ENCODE measurements around the gene INTS11. TPM values are rescaled to one million over a fixed set of nuclear protein-coding genes. Genes with fewer than 3 reads are reported as not detected.

The INTS11 gene
- total and polyA plus RNA-seq, 2 of the 13 experiments (the other 11 are each of a cell fraction or from before 2014, with no cell fraction given): 52.8 to 94.8 TPM

DNA sequence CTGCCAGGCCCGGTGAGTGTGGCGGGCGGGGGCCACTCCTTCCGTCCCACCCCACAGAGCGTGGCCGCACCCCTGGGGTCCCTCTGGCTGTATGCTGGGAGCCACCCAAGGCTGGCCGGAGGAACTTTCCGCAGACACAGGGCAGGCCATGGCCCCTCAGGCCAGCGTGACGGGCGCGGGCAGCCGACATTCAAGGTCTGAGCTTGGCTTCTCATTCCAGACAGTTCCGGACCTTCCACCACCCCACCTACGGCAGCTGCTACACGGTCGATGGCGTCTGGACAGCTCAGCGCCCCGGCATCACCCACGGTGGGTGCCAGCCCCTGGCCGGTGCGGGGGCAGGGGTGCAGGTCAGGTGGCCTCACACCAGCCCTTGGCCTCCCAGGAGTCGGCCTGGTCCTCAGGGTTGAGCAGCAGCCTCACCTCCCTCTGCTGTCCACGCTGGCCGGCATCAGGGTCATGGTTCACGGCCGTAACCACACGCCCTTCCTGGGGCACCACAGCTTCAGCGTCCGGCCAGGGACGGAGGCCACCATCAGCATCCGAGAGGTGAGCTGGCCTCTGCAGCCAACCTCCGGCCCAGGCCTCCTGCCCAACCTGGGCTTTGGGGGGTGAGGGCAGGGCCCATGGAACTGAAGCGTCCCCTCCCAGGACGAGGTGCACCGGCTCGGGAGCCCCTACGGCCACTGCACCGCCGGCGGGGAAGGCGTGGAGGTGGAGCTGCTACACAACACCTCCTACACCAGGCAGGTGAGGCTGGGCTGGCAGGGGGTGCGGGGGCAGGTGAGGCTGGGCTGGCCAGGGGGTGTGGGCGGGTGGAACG lies 37.0 kb downstream of the INTS11 start (continued):
- TF ChIP-seq, protein P1, sequence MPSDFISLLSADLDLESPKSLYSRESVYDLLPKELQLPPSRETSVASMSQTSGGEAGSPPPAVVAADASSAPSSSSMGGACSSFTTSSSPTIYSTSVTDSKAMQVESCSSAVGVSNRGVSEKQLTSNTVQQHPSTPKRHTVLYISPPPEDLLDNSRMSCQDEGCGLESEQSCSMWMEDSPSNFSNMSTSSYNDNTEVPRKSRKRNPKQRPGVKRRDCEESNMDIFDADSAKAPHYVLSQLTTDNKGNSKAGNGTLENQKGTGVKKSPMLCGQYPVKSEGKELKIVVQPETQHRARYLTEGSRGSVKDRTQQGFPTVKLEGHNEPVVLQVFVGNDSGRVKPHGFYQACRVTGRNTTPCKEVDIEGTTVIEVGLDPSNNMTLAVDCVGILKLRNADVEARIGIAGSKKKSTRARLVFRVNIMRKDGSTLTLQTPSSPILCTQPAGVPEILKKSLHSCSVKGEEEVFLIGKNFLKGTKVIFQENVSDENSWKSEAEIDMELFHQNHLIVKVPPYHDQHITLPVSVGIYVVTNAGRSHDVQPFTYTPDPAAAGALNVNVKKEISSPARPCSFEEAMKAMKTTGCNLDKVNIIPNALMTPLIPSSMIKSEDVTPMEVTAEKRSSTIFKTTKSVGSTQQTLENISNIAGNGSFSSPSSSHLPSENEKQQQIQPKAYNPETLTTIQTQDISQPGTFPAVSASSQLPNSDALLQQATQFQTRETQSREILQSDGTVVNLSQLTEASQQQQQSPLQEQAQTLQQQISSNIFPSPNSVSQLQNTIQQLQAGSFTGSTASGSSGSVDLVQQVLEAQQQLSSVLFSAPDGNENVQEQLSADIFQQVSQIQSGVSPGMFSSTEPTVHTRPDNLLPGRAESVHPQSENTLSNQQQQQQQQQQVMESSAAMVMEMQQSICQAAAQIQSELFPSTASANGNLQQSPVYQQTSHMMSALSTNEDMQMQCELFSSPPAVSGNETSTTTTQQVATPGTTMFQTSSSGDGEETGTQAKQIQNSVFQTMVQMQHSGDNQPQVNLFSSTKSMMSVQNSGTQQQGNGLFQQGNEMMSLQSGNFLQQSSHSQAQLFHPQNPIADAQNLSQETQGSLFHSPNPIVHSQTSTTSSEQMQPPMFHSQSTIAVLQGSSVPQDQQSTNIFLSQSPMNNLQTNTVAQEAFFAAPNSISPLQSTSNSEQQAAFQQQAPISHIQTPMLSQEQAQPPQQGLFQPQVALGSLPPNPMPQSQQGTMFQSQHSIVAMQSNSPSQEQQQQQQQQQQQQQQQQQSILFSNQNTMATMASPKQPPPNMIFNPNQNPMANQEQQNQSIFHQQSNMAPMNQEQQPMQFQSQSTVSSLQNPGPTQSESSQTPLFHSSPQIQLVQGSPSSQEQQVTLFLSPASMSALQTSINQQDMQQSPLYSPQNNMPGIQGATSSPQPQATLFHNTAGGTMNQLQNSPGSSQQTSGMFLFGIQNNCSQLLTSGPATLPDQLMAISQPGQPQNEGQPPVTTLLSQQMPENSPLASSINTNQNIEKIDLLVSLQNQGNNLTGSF (CRISPR knock-in tag; IDR thresholded peaks at IDR 0.05): no peak
- TF ChIP-seq, protein P2, sequence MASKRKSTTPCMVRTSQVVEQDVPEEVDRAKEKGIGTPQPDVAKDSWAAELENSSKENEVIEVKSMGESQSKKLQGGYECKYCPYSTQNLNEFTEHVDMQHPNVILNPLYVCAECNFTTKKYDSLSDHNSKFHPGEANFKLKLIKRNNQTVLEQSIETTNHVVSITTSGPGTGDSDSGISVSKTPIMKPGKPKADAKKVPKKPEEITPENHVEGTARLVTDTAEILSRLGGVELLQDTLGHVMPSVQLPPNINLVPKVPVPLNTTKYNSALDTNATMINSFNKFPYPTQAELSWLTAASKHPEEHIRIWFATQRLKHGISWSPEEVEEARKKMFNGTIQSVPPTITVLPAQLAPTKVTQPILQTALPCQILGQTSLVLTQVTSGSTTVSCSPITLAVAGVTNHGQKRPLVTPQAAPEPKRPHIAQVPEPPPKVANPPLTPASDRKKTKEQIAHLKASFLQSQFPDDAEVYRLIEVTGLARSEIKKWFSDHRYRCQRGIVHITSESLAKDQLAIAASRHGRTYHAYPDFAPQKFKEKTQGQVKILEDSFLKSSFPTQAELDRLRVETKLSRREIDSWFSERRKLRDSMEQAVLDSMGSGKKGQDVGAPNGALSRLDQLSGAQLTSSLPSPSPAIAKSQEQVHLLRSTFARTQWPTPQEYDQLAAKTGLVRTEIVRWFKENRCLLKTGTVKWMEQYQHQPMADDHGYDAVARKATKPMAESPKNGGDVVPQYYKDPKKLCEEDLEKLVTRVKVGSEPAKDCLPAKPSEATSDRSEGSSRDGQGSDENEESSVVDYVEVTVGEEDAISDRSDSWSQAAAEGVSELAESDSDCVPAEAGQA (IDR thresholded peaks at IDR 0.05; ENCODE audit: low read depth): no peak
- TF ChIP-seq, protein P2 (CRISPR knock-in tag; IDR thresholded peaks at IDR 0.05; ENCODE audit: borderline replicate concordance): no peak
- TF ChIP-seq, protein P3, sequence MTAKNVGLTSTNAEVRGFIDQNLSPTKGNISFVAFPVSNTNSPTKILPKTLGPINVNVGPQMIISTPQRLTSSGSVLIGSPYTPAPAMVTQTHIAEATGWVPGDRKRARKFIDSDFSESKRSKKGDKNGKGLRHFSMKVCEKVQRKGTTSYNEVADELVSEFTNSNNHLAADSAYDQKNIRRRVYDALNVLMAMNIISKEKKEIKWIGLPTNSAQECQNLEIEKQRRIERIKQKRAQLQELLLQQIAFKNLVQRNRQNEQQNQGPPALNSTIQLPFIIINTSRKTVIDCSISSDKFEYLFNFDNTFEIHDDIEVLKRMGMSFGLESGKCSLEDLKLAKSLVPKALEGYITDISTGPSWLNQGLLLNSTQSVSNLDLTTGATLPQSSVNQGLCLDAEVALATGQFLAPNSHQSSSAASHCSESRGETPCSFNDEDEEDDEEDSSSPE (CRISPR knock-in tag; IDR thresholded peaks at IDR 0.05): 0 out of 2 replicates have a peak, but pooled peaks have one; percentile 22
- TF ChIP-seq, protein P4, sequence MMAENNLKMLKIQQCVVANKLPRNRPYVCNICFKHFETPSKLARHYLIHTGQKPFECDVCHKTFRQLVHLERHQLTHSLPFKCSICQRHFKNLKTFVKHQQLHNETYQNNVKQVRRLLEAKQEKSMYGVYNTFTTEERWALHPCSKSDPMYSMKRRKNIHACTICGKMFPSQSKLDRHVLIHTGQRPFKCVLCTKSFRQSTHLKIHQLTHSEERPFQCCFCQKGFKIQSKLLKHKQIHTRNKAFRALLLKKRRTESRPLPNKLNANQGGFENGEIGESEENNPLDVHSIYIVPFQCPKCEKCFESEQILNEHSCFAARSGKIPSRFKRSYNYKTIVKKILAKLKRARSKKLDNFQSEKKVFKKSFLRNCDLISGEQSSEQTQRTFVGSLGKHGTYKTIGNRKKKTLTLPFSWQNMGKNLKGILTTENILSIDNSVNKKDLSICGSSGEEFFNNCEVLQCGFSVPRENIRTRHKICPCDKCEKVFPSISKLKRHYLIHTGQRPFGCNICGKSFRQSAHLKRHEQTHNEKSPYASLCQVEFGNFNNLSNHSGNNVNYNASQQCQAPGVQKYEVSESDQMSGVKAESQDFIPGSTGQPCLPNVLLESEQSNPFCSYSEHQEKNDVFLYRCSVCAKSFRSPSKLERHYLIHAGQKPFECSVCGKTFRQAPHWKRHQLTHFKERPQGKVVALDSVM (CRISPR knock-in tag; IDR thresholded peaks at IDR 0.05): peak; percentile 100
- TF ChIP-seq, protein P5, sequence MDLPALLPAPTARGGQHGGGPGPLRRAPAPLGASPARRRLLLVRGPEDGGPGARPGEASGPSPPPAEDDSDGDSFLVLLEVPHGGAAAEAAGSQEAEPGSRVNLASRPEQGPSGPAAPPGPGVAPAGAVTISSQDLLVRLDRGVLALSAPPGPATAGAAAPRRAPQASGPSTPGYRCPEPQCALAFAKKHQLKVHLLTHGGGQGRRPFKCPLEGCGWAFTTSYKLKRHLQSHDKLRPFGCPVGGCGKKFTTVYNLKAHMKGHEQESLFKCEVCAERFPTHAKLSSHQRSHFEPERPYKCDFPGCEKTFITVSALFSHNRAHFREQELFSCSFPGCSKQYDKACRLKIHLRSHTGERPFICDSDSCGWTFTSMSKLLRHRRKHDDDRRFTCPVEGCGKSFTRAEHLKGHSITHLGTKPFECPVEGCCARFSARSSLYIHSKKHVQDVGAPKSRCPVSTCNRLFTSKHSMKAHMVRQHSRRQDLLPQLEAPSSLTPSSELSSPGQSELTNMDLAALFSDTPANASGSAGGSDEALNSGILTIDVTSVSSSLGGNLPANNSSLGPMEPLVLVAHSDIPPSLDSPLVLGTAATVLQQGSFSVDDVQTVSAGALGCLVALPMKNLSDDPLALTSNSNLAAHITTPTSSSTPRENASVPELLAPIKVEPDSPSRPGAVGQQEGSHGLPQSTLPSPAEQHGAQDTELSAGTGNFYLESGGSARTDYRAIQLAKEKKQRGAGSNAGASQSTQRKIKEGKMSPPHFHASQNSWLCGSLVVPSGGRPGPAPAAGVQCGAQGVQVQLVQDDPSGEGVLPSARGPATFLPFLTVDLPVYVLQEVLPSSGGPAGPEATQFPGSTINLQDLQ (CRISPR knock-in tag; IDR thresholded peaks at IDR 0.05): no peak
- no peak for TF ChIP-seq SMAD1 (CRISPR knock-in tag; IDR thresholded peaks at IDR 0.05; ENCODE audit: borderline replicate concordance, low read depth)
- peak; percentile 58; the same call in 1 of the 2 replicates for TF ChIP-seq ZNF331 (CRISPR knock-in tag; IDR thresholded peaks at IDR 0.05)
- TF ChIP-seq ZBTB42 (CRISPR knock-in tag; IDR thresholded peaks at IDR 0.05): no peak
- no peak for TF ChIP-seq ZNF468 (CRISPR knock-in tag; IDR thresholded peaks at IDR 0.05)
